Measurements from ENCODE around the gene SFXN3.

The SFXN3 gene

DNA sequence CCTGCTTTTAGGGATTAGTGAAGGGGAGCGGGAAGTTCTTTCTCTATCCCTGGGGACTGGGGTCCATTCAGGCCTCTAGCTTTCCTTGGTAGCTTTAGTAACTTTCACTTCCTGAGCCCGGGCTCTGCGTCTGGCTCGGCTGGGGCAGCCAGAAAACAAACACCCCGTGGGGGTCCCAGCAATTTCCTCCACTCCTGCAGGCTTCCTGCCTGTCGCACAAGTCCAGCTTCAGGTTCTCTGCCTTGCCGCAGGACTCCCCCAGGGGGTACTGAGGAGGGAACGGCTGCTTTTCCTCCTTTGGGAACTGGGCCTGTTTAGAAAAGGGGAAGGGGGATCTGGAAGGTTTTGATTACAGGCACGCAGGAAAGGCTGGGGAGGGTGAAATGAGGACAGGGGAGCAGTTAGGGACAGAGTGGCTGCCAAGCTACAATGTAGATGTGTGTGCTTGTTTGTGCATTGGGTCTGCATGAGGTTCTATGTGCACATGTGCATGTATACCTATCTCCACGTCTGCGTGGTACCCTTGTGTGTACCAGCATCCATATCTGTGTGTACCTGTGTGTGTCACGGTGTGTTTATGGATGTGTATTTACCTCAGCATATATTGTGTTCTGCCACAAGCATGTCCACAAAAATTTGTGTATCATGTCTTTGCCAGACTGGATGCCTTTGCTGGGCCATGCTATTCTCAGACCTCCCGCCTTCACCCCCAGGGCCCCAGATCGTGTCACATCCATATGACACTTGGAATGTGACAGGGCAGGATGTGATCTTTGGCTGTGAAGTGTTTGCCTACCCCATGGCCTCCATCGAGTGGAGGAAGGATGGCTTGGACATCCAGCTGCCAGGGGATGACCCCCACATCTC lies 32.7 kb downstream of the SFXN3 start:
- Histone ChIP-seq H3K9me3 (ENCODE audit: control insufficient read depth, insufficient read depth, low read length) (no peaks in the 10 kb centered on the region), H4K20me1 (ENCODE audit: control insufficient read depth, insufficient read depth, low read depth, low read length) (peaks cover 4% of the 10 kb centered on the region; the same call in 1 of the 2 replicates), H3K4me3 (ENCODE audit: low read length) (peak overlapping the region; percentile 91), H3K4me1 (ENCODE audit: control insufficient read depth, low read length) (peaks cover 67% of the 10 kb centered on the region), H3F3A (ENCODE audit: control insufficient read depth, insufficient read depth) (peaks cover 9% of the 10 kb centered on the region), H3K9me2 (replicated peaks; ENCODE audit: control insufficient read depth, low read length) (no peaks in the 10 kb centered on the region), H3K36me3 (ENCODE audit: control insufficient read depth, low read length) (peaks cover 11% of the 10 kb centered on the region), H3K27ac (ENCODE audit: low read depth, low read length) (no peak overlapping the region), H3K79me2 (ENCODE audit: control insufficient read depth, low read length) (peaks cover 17% of the 10 kb centered on the region), H3K4me2 (ENCODE audit: low read length) (peak overlapping the region; percentile 76), H3K27me3 (ENCODE audit: control insufficient read depth, low read length) (peaks cover 30% of the 10 kb centered on the region)
- TF ChIP-seq EZH2phosphoT487 (IDR thresholded peaks at IDR 0.05; ENCODE audit: borderline replicate concordance, low read length) = no peak
- TF ChIP-seq, protein P1, sequence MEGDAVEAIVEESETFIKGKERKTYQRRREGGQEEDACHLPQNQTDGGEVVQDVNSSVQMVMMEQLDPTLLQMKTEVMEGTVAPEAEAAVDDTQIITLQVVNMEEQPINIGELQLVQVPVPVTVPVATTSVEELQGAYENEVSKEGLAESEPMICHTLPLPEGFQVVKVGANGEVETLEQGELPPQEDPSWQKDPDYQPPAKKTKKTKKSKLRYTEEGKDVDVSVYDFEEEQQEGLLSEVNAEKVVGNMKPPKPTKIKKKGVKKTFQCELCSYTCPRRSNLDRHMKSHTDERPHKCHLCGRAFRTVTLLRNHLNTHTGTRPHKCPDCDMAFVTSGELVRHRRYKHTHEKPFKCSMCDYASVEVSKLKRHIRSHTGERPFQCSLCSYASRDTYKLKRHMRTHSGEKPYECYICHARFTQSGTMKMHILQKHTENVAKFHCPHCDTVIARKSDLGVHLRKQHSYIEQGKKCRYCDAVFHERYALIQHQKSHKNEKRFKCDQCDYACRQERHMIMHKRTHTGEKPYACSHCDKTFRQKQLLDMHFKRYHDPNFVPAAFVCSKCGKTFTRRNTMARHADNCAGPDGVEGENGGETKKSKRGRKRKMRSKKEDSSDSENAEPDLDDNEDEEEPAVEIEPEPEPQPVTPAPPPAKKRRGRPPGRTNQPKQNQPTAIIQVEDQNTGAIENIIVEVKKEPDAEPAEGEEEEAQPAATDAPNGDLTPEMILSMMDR (IDR thresholded peaks at IDR 0.05; ENCODE audit: low read depth, low read length, poor library complexity, severe bottlenecking) = no peak

GRCh38 chr10:101064415-101065030 lies 33.5 kb downstream of the SFXN3 start:
- H3K4me3 ChIP-seq (ENCODE audit: low read length) = no peak overlapping the region
- H3K27me3 ChIP-seq (ENCODE audit: control insufficient read depth, low read length) = peaks cover 30% of the 10 kb centered on the region
- no peaks in the 10 kb centered on the region for H3K9me3 ChIP-seq (ENCODE audit: control insufficient read depth, insufficient read depth, low read length)
- H4K20me1 ChIP-seq (ENCODE audit: control insufficient read depth, insufficient read depth, low read depth, low read length) = peaks cover 1% of the 10 kb centered on the region; the same call in 1 of the 2 replicates
- peaks cover 64% of the 10 kb centered on the region for H3K4me1 ChIP-seq (ENCODE audit: control insufficient read depth, low read length)
- peaks cover 15% of the 10 kb centered on the region for H3F3A ChIP-seq (ENCODE audit: control insufficient read depth, insufficient read depth)
- peaks cover 7% of the 10 kb centered on the region for H3K36me3 ChIP-seq (ENCODE audit: control insufficient read depth, low read length)
- no peak for TF ChIP-seq EZH2phosphoT487 (IDR thresholded peaks at IDR 0.05; ENCODE audit: borderline replicate concordance, low read length)
- TF ChIP-seq, protein P1 (IDR thresholded peaks at IDR 0.05; ENCODE audit: low read depth, low read length, poor library complexity, severe bottlenecking) = no peak
- no peak overlapping the region for H3K27ac ChIP-seq (ENCODE audit: low read depth, low read length)
- peaks cover 9% of the 10 kb centered on the region for H3K79me2 ChIP-seq (ENCODE audit: control insufficient read depth, low read length)
- H3K9me2 ChIP-seq (replicated peaks; ENCODE audit: control insufficient read depth, low read length) = no peaks in the 10 kb centered on the region
- H3K4me2 ChIP-seq (ENCODE audit: low read length) = no peak overlapping the region

DNA sequence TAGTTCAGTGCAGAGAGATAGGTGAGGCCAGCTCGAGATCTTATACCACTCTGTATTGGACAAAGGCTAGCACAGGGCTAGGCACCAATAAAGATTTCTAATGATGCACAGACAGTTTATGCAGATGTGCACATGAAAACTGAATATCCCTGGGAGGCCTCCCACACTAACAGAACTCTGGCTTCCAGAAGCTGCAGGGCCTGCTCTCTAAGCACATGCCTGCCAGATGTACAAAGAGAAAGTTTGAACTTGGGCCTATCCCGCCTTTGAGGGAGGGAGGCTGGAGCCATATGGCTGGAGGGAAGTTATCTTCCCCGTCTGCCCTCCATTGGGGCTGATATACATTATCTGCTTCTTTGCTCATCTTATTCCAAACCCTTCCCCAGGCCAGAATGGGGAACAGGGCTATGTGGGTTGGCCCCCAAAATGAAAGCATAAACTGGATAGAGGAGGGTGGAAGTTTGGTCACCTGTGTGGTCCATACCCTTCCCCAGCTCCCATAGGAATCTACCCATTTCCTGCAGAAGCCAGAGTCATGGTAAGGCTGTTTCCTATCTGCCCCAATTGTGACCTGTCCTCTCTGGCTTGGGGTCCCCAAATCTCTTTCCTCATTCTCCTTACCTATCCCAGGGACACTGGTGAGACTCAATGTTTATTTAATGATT lies 34.6 kb downstream of the SFXN3 start:
- no peak for TF ChIP-seq EZH2phosphoT487 (IDR thresholded peaks at IDR 0.05; ENCODE audit: borderline replicate concordance, low read length)
- TF ChIP-seq, protein P1 (IDR thresholded peaks at IDR 0.05; ENCODE audit: low read depth, low read length, poor library complexity, severe bottlenecking) = no peak
- Histone ChIP-seq H3K79me2 (ENCODE audit: control insufficient read depth, low read length) (no peaks in the 10 kb centered on the region), H3K27ac (ENCODE audit: low read depth, low read length) (no peak overlapping the region), H4K20me1 (ENCODE audit: control insufficient read depth, insufficient read depth, low read depth, low read length) (no peaks in the 10 kb centered on the region), H3K4me1 (ENCODE audit: control insufficient read depth, low read length) (peaks cover 72% of the 10 kb centered on the region), H3K9me2 (replicated peaks; ENCODE audit: control insufficient read depth, low read length) (no peaks in the 10 kb centered on the region), H3K36me3 (ENCODE audit: control insufficient read depth, low read length) (no peaks in the 10 kb centered on the region), H3F3A (ENCODE audit: control insufficient read depth, insufficient read depth) (peaks cover 11% of the 10 kb centered on the region; the same call in 1 of the 2 replicates), H3K4me2 (ENCODE audit: low read length) (peak overlapping the region; percentile 100), H3K9me3 (ENCODE audit: control insufficient read depth, insufficient read depth, low read length) (no peaks in the 10 kb centered on the region), H3K4me3 (ENCODE audit: low read length) (no peak overlapping the region), H3K27me3 (ENCODE audit: control insufficient read depth, low read length) (peaks cover 30% of the 10 kb centered on the region)

All from DOHH2 (cell line).